Vagina (tissue), 2 donors: ENCODE measurements around the gene ACOT13.
"Not testable (repeated sequence)": the region's sequence is repeated elsewhere in the genome, so short reads cannot be mapped to it uniquely, and the experiment has no call there.

ENCODE experiments used
- POLR2A ChIP-seq, 2 donors: fragments of 450-650 bp; IDR thresholded peaks; one replicate each; pipeline ENCODE4 v1.6.1; 2017; ENCODE audit warnings: antibody characterized with exemption in 2 of 2, mild to moderate bottlenecking in 2 of 2, moderate library complexity in 2 of 2
- TF ChIP-seq, protein P1 (sequence below), 3 experiments: fragments of 450-650 bp in 2 of 3; fragments of 200-600 bp in 1 of 3; sonication (generic) in 1 of 3; IDR thresholded peaks; one replicate each; pipeline ENCODE4 v1.5.1; 2017 to 2019; ENCODE audit warnings: antibody characterized with exemption in 3 of 3, mild to moderate bottlenecking in 2 of 3, moderate library complexity in 2 of 3

GRCh38 chr6:24754378-24754777 is 87.5 kb downstream of the ACOT13 start:
- not testable (repeated sequence) for TF ChIP-seq POLR2A (IDR thresholded peaks at IDR 0.05)
- TF ChIP-seq, protein P1, sequence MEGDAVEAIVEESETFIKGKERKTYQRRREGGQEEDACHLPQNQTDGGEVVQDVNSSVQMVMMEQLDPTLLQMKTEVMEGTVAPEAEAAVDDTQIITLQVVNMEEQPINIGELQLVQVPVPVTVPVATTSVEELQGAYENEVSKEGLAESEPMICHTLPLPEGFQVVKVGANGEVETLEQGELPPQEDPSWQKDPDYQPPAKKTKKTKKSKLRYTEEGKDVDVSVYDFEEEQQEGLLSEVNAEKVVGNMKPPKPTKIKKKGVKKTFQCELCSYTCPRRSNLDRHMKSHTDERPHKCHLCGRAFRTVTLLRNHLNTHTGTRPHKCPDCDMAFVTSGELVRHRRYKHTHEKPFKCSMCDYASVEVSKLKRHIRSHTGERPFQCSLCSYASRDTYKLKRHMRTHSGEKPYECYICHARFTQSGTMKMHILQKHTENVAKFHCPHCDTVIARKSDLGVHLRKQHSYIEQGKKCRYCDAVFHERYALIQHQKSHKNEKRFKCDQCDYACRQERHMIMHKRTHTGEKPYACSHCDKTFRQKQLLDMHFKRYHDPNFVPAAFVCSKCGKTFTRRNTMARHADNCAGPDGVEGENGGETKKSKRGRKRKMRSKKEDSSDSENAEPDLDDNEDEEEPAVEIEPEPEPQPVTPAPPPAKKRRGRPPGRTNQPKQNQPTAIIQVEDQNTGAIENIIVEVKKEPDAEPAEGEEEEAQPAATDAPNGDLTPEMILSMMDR (IDR thresholded peaks at IDR 0.05): not testable (repeated sequence)
